ENCODE data around the gene CPT1B. TPM values are rescaled to one million over a fixed set of nuclear protein-coding genes. Genes with fewer than 3 reads are reported as not detected.
A peak's percentile ranks its signal among the peaks of the same experiment; 100 is the strongest.

CPT1B gene
- total and polyA plus RNA-seq, 3 experiments from 2014 or later = 0.40 to 45.0 (median 43.6) TPM

- Histone ChIP-seq H3K27ac (ENCODE audit: low read depth, low read length) (peak overlapping the region; percentile 92), H3K36me3 (ENCODE audit: insufficient read depth, low read length) (no peaks in the 10 kb centered on the region), H3K27me3 (ENCODE audit: insufficient read depth, low read length, poor library complexity, severe bottlenecking) (no peaks in the 10 kb centered on the region), H3K9me3 (ENCODE audit: low read length) (no peaks in the 10 kb centered on the region), H3K4me3 (ENCODE audit: low read length) (peak overlapping the region; percentile 84), H3K4me1 (ENCODE audit: insufficient read depth, low read length) (peaks cover 21% of the 10 kb centered on the region)
- DNase-seq = no peak
- Mint-ChIP-seq H3K4me1 (peaks cover 22 to 34% (median 26%) of the 10 kb centered on the region in 3 donors), H3K27ac (peak overlapping the region; percentile 88 to 99 (median 98)), H3K36me3 (peaks cover 0 to 1% (median 0%) of the 10 kb centered on the region in 3 donors), H3K27me3 (no peaks in the 10 kb centered on the region), H3K4me3 (peak overlapping the region; percentile 90 to 94 (median 92)), H3K9me3 (no peaks in the 10 kb centered on the region)
- CTCF ChIA-PET = no interaction called here
- POLR2A ChIA-PET = interaction anchor here (0.7 to 1.4 kb wide), 2 partner anchors 9 to 90 kb away, joined by 4 read pairs; no protein-coding TSS in a partner anchor
Measured at GRCh38 chr22:50530580-50530876, 47.7 kb downstream of the CPT1B start.

- H3K36me3 ChIP-seq (ENCODE audit: insufficient read depth, low read length) = no peaks in the 10 kb centered on the region
- H3K9me3 ChIP-seq (ENCODE audit: low read length) = no peaks in the 10 kb centered on the region
- CTCF ChIA-PET = interaction anchor here (1.0 to 6.7 kb wide), 6 partner anchors 8 to 91 kb away, joined by 3 to 86 read pairs (median 4); partner anchors contain the start of genes KLHDC7B and SYCE3
- Mint-ChIP-seq H3K36me3 (peaks cover 0 to 1% (median 0%) of the 10 kb centered on the region in 3 donors), H3K27ac (peak within 1 kb of the TSS; percentile 96 to 99 (median 98)), H3K9me3 (no peaks in the 10 kb centered on the region), H3K27me3 (no peaks in the 10 kb centered on the region), H3K4me3 (peak within 1 kb of the TSS; percentile 90 to 94 (median 92)), H3K4me1 (peaks cover 22 to 34% (median 26%) of the 10 kb centered on the region in 3 donors)
- peak within 1 kb of the TSS; percentile 84 for H3K4me3 ChIP-seq (ENCODE audit: low read length)
- DNase-seq = peak; percentile 37 to 75 (median 61)
- POLR2A ChIA-PET = interaction anchor here (1.0 to 1.5 kb wide), 4 partner anchors 9 to 33 kb away, joined by 3 to 11 read pairs (median 7); partner anchors contain the start of genes LMF2 and NCAPH2
- H3K27ac ChIP-seq (ENCODE audit: low read depth, low read length) = peak within 1 kb of the TSS; percentile 92
- H3K4me1 ChIP-seq (ENCODE audit: insufficient read depth, low read length) = peaks cover 22% of the 10 kb centered on the region
- no peaks in the 10 kb centered on the region for H3K27me3 ChIP-seq (ENCODE audit: insufficient read depth, low read length, poor library complexity, severe bottlenecking)
Measured at GRCh38 chr22:50529897-50530579, 48.2 kb downstream of the CPT1B start, which contains the start of gene TYMP. Gene TYMP (minus strand): TSS chr22:50530012. CDS start chr22:50529709, 303 bp downstream.

- Mint-ChIP-seq H3K27ac (peak overlapping the region in 6 of 8 donors; percentile 29 to 99 (median 76)), H3K4me3 (peak overlapping the region in 6 of 7 donors; percentile 27 to 86 (median 53)), H3K9me3 (no peaks in the 10 kb centered on the region), H3K4me1 (peaks cover 26 to 39% (median 32%) of the 10 kb centered on the region in 3 donors), H3K36me3 (peaks cover 0 to 6% (median 3%) of the 10 kb centered on the region in 3 donors), H3K27me3 (no peaks in the 10 kb centered on the region)
- peaks cover 27% of the 10 kb centered on the region for H3K4me1 ChIP-seq (ENCODE audit: insufficient read depth, low read length)
- no peak overlapping the region for H3K4me3 ChIP-seq (ENCODE audit: low read length)
- H3K36me3 ChIP-seq (ENCODE audit: insufficient read depth, low read length) = no peaks in the 10 kb centered on the region
- no peaks in the 10 kb centered on the region for H3K27me3 ChIP-seq (ENCODE audit: insufficient read depth, low read length, poor library complexity, severe bottlenecking)
- CTCF ChIA-PET = interaction anchor here (1.0 to 6.7 kb wide), 6 partner anchors 9 to 91 kb away, joined by 3 to 86 read pairs (median 4); partner anchors contain the start of genes KLHDC7B and SYCE3
- DNase-seq = peak in 1 of 5 donors; percentile 60
- POLR2A ChIA-PET = interaction anchor here (1.0 to 1.5 kb wide), 4 partner anchors 10 to 34 kb away, joined by 3 to 11 read pairs (median 7); partner anchors contain the start of genes LMF2 and NCAPH2
- H3K27ac ChIP-seq (ENCODE audit: low read depth, low read length) = peak overlapping the region; percentile 92
- H3K9me3 ChIP-seq (ENCODE audit: low read length) = no peaks in the 10 kb centered on the region
Measured at GRCh38 chr22:50529416-50529896, 48.8 kb downstream of the CPT1B start.

- DNase-seq = no peak
- Mint-ChIP-seq H3K4me1 (peaks cover 26 to 42% (median 33%) of the 10 kb centered on the region in 3 donors), H3K36me3 (peaks cover 0 to 7% (median 3%) of the 10 kb centered on the region in 3 donors), H3K27ac (peak overlapping the region; percentile 49 to 99 (median 90)), H3K9me3 (no peaks in the 10 kb centered on the region), H3K27me3 (no peaks in the 10 kb centered on the region), H3K4me3 (peak overlapping the region; percentile 71 to 93 (median 79))
- Histone ChIP-seq H3K27ac (ENCODE audit: low read depth, low read length) (no peak overlapping the region), H3K4me3 (ENCODE audit: low read length) (no peak overlapping the region), H3K9me3 (ENCODE audit: low read length) (no peaks in the 10 kb centered on the region), H3K36me3 (ENCODE audit: insufficient read depth, low read length) (no peaks in the 10 kb centered on the region), H3K4me1 (ENCODE audit: insufficient read depth, low read length) (peaks cover 33% of the 10 kb centered on the region), H3K27me3 (ENCODE audit: insufficient read depth, low read length, poor library complexity, severe bottlenecking) (no peaks in the 10 kb centered on the region)
- ChIA-PET POLR2A (interaction anchor here (1.0 to 4.9 kb wide), 3 partner anchors 10 to 21 kb away, joined by 5 to 81 read pairs (median 8); partner anchors contain the start of genes LMF2 and NCAPH2), CTCF (interaction anchor here (1.4 to 6.7 kb wide), 4 partner anchors 10 to 92 kb away, joined by 3 to 86 read pairs (median 76); partner anchors contain the start of gene KLHDC7B)
Measured at GRCh38 chr22:50528682-50529415, 49.4 kb downstream of the CPT1B start.

GRCh38 chr22:50527921-50528681 is 50.1 kb downstream of the CPT1B start:
- Mint-ChIP-seq H3K27me3 (no peaks in the 10 kb centered on the region), H3K4me3 (peak overlapping the region; percentile 71 to 93 (median 79)), H3K4me1 (peaks cover 24 to 46% (median 33%) of the 10 kb centered on the region in 3 donors), H3K36me3 (peaks cover 0 to 14% (median 3%) of the 10 kb centered on the region in 3 donors), H3K9me3 (no peaks in the 10 kb centered on the region), H3K27ac (peak overlapping the region; percentile 57 to 99 (median 90))
- Histone ChIP-seq H3K4me3 (ENCODE audit: low read length) (no peak overlapping the region), H3K36me3 (ENCODE audit: insufficient read depth, low read length) (no peaks in the 10 kb centered on the region), H3K4me1 (ENCODE audit: insufficient read depth, low read length) (peaks cover 33% of the 10 kb centered on the region), H3K27ac (ENCODE audit: low read depth, low read length) (no peak overlapping the region), H3K9me3 (ENCODE audit: low read length) (no peaks in the 10 kb centered on the region), H3K27me3 (ENCODE audit: insufficient read depth, low read length, poor library complexity, severe bottlenecking) (no peaks in the 10 kb centered on the region)
- ChIA-PET CTCF (interaction anchor here (1.4 to 6.7 kb wide), 4 partner anchors 11 to 277 kb away, joined by 4 to 86 read pairs (median 76); partner anchors contain the start of genes HDAC10 and KLHDC7B), POLR2A (interaction anchor here (0.6 to 4.9 kb wide), 5 partner anchors 11 to 145 kb away, joined by 3 to 81 read pairs (median 3); partner anchors contain the start of genes LMF2 and NCAPH2)
- DNase-seq = no peak

GRCh38 chr22:50526834-50527801 is 51.1 kb downstream of the CPT1B start:
- H3K27ac ChIP-seq (ENCODE audit: low read depth, low read length) = peak overlapping the region; percentile 80
- CTCF ChIA-PET = interaction anchor here (1.4 to 6.7 kb wide), 5 partner anchors 12 to 276 kb away, joined by 4 to 86 read pairs (median 73); partner anchors contain the start of genes HDAC10 and KLHDC7B
- POLR2A ChIA-PET = interaction anchor here (0.5 to 4.9 kb wide), 9 partner anchors 12 to 146 kb away, joined by 3 to 81 read pairs (median 3); partner anchors contain the start of gene SYCE3
- H3K4me1 ChIP-seq (ENCODE audit: insufficient read depth, low read length) = peaks cover 33% of the 10 kb centered on the region
- peak overlapping the region; percentile 64 for H3K4me3 ChIP-seq (ENCODE audit: low read length)
- H3K36me3 Mint-ChIP-seq = peaks cover 0 to 19% (median 3%) of the 10 kb centered on the region in 3 donors
- no peaks in the 10 kb centered on the region for H3K27me3 Mint-ChIP-seq
- peak overlapping the region; percentile 71 to 93 (median 79) for H3K4me3 Mint-ChIP-seq
- no peaks in the 10 kb centered on the region for H3K9me3 Mint-ChIP-seq
- no peak for DNase-seq
- no peaks in the 10 kb centered on the region for H3K36me3 ChIP-seq (ENCODE audit: insufficient read depth, low read length)
- H3K27ac Mint-ChIP-seq = peak overlapping the region; percentile 57 to 99 (median 90)
- H3K9me3 ChIP-seq (ENCODE audit: low read length) = no peaks in the 10 kb centered on the region
- no peaks in the 10 kb centered on the region for H3K27me3 ChIP-seq (ENCODE audit: insufficient read depth, low read length, poor library complexity, severe bottlenecking)
- H3K4me1 Mint-ChIP-seq = peaks cover 22 to 42% (median 27%) of the 10 kb centered on the region in 3 donors

Measured in CD8-positive, alpha-beta memory T cell (primary cell).